Psoas muscle (tissue), 8 donors: ENCODE measurements around the gene CCSAP. TPM values are rescaled to one million over a fixed set of nuclear protein-coding genes. Genes with fewer than 3 reads are reported as not detected.

Source experiments
- ATAC-seq, 4 donors: fragments of 200-7000 bp; cut with Tn5 transposase; one replicate each; pipeline ENCODE4 v1.9.1; 2020; ENCODE audit warnings: moderate library complexity in 3 of 4, mild to moderate bottlenecking in 2 of 4
- DNase-seq, 2 donors: peaks; one replicate each; pipeline ENCODE4 v3.0.0-alpha.2; 2020
- H3K27ac ChIP-seq: fragments of 200-600 bp; one replicate; pipeline ENCODE4 v1.8.0; 2022
- H3K27me3 ChIP-seq, 3 donors: fragments of 200-600 bp in 1 of 3; one replicate each; pipeline versions ENCODE4 v1.6.1 to v1.8.0; 2013 to 2022; ENCODE audit warnings: low read length in 2 of 3, mild to moderate bottlenecking in 2 of 3, moderate library complexity in 1 of 3; ENCODE audit not compliant: insufficient read depth in 3 of 3
- H3K36me3 ChIP-seq, 2 donors: fragments of 200-600 bp in 1 of 2; one replicate each; pipeline versions ENCODE4 v1.6.1 to v1.8.0; 2013 to 2022; ENCODE audit warnings: low read depth in 1 of 2, mild to moderate bottlenecking in 1 of 2, moderate library complexity in 1 of 2; ENCODE audit not compliant: insufficient read depth in 1 of 2
- H3K4me1 ChIP-seq: fragments of 200-600 bp; one replicate; pipeline ENCODE4 v1.8.0; 2022
- H3K4me3 ChIP-seq: fragments of 200-600 bp; one replicate; pipeline ENCODE4 v1.8.0; 2022; ENCODE audit warnings: mild to moderate bottlenecking
- H3K9me3 ChIP-seq: fragments of 200-600 bp; one replicate; pipeline ENCODE4 v1.8.0; 2022
- CTCF ChIP-seq: fragments of 200-600 bp; IDR thresholded peaks from one replicate; pipeline ENCODE4 v1.8.0; 2022; ENCODE audit warnings: antibody characterized with exemption
- WGBS, 3 donors: extraction: QIAGEN DNeasy Blood & Tissue Kit; methylation state at CpG; one replicate each; pipeline versions ENCODE4 v1.1.6 to v1.1.7; 2013; 5-methylcytosine and 5-hydroxymethylcytosine counted together
- intact Hi-C, 2 donors: fragments of 100-400 bp; cut with DNase I; formaldehyde crosslinking; loops; one replicate each; pipeline versions ENCODE4 v1.11.0 to v1.14.2; 2022
- long read RNA-seq, 2 donors: library from polyadenylated mRNA; unstranded; transcript quantifications; one replicate each; pipeline ENCODE4 v2.0.0, GENCODE V29; 2021
- polyA plus RNA-seq, 3 donors: library from polyadenylated mRNA; stranded (reverse); fragments of 200-250 nt; gene quantifications; one replicate each; pipeline ENCODE4 v1.2.3, GENCODE V29; 2013
- total RNA-seq, 4 donors: library from RNA; stranded (reverse); fragmentation: NEBNext Ultra II Directional in 2 of 4; extraction: Animal tissue kit (Norgen Biotek cat#: 25700) in 2 of 4; gene quantifications; one replicate each; pipeline versions ENCODE4 v1.2.1 to v1.2.4, GENCODE V29; 2021 to 2023
- donor health status: healthy with polysubstance abuse.
- donor health status: DM: no; HTN: no; CAD: no; lungs with moderate emphysema.
- donor health status: Bipolar disorder and iron deficiency.
- donor health status: healthy.
- donor health status: DM: yes; HTN: yes; CAD: no.
- donor health status: DM: no; HTN: no; CAD: no.
- donor health status: DM: no; HTN: no; CAD: no.
- donor health status: DM: yes; HTN: yes; CAD: no.

CCSAP gene, protein sequence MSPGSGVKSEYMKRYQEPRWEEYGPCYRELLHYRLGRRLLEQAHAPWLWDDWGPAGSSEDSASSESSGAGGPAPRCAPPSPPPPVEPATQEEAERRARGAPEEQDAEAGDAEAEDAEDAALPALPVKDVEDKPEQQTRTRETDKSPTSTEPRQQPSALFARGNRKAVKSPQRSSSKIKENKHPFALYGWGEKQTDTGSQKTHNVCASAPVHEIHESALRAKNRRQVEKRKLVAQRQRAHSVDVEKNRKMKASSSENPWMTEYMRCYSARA
- total RNA-seq: 1 to 10 TPM in 3 of 4 donors, under 1 TPM in 1; 0.85 to 2.2 (median 1.6) TPM
- 1 to 10 TPM in 1 of 3 donors, under 1 TPM in 2; 0.53 to 1.2 (median 0.70) TPM for polyA plus RNA-seq
- long read RNA-seq, donor 1, full-length matches to known transcripts: 6 of 7 reads
- long read RNA-seq, donor 1, partial matches to known transcripts: 0 of 7 reads
- long read RNA-seq, donor 1, other reads (novel, unspliced or antisense): 1 of 7 reads
- long read RNA-seq, donor 2, full-length matches to known transcripts: 1 of 1 reads
- long read RNA-seq, donor 2, partial matches to known transcripts: 0 of 1 reads
- long read RNA-seq, donor 2, other reads (novel, unspliced or antisense): 0 of 1 reads

DNA sequence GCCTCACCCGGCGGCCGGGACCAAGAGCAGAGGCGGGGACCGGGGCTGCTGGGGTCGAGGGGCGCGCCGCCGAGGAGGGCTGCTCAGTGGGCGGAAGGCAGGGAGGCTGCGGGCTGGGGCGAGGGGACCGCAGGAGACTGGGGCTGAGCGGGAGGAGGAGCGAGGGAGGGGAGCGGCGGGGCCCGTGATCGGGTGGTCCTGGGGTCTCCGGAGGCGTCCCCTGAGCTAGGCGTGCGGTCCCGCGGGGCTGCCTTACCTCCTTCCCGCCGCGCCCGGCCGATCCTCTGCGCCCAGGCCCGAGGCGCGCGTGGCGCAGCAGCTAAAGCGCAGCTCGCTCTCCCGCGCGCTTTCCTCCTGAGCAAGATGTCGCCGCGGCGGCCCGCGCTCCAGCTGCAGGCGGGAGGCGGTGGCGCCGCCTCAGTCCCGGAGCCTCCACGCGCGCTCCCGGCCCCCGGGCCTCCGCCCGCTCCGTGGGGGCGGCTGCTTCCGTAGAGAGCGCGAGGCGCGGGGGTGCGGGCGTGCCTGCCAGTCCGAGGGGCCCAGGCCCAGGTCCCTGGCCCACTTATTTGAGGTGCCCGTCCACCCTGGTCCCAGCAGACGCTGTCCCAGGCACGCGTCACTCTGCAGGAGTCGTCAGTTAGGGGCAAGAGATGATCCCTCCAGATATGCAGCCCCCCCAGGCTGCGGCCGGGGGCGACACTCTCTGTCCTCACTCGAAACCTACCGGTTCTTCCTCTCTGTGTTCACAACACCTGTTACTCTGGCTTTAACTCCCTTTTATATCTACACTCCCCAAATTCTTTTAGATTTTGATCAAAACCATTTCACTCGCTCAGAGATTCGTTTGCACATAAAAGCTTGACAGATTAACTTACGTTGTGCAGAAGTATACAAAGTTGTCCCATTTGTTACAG is at the start of gene CCSAP:
CCSAP (minus strand) TSS at position 392 of the 914 bp plus-strand sequence. CDS start 582 bp downstream, outside the sequence.
- WGBS, 3 donors: 1 to 2% (median 1%) methylated on average over 48 to 83 of the region's 83 CpGs

DNA sequence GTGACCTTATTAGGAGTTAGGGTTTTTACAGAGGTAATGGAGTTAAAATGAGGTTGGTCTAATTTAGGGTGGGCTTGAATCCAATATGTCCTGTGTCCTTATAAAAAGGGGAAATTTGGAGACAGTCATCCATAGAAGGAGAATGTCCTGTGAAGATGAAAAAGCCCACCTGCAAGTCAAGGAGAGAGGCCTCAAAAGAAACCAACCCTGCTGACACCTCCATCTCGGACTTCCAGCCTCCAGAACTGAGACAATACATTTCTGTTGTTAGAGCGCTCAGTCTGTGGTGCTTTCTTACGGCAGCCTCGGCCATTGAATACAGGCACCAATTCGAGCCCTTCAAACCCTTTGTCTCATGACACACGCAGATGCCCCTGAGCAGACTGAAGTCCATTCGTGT is 47.3 kb upstream of the CCSAP start:
- no peak overlapping the region for H3K4me3 ChIP-seq
- no peaks in the 10 kb centered on the region for H3K4me1 ChIP-seq
- H3K27me3 ChIP-seq: no peaks in the 10 kb centered on the region
- intact Hi-C loops: no loop called here
- no peaks in the 10 kb centered on the region for H3K9me3 ChIP-seq
- no peak overlapping the region for H3K27ac ChIP-seq
- DNase-seq (no peak), ATAC-seq (no peak)
- no peak for TF ChIP-seq CTCF
- 90 to 93% (median 90%) methylated on average over 7 of the region's 7 CpGs for WGBS, 3 donors
- H3K36me3 ChIP-seq: no peaks in the 10 kb centered on the region

More for the DNA sequence above, at the start of gene CCSAP:
- H3K4me1 ChIP-seq: peaks cover 9% of the 10 kb centered on the region
- H3K4me3 ChIP-seq: peak within 1 kb of the TSS; percentile 90
- intact Hi-C loops: loop anchor here in 1 of 2 donors (10.0 kb wide), 1 partner anchor 112 kb away; no protein-coding TSS in a partner anchor
- peak within 1 kb of the TSS; percentile 87 for H3K27ac ChIP-seq
- no peaks in the 10 kb centered on the region for H3K27me3 ChIP-seq
- H3K36me3 ChIP-seq: no peaks in the 10 kb centered on the region
- peak; percentile 54 to 70 for DNase-seq
- ATAC-seq: peak; percentile 58 to 81 (median 68)
- TF ChIP-seq CTCF: no peak
- no peaks in the 10 kb centered on the region for H3K9me3 ChIP-seq

DNA sequence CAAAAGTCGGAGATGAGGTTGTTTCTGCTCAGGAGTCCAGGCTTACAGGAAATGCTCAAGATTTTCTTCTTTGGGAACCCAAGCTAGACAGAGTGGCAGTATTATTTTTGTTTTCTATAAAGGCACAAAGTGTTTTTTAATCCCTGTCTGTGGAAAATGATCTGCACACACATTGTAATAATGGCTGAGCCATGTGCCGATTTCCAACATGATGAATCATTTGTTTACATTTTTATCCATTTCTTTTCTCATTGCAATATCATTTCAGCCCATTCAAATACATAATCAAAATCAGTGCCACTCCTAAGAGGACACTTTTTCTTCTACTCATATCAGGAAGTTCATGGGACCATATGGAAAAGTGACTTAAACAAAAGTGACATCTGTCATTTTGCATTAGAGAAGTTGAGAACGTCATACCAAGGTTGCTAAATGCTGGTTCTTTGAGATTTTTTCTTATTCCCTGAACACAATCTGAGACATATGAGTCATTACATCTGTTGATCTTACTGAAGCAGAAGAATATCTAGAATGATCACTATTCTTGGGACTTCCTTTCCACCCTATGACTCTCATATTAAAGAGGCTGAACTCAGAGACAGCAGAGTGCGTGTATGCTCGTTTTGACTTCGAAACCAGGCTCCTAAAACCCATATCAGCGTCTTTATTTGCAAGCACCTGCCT is 46.2 kb upstream of the CCSAP start:
- Histone ChIP-seq H3K27me3 (no peaks in the 10 kb centered on the region), H3K4me3 (no peak overlapping the region), H3K27ac (no peak overlapping the region), H3K4me1 (no peaks in the 10 kb centered on the region), H3K9me3 (no peaks in the 10 kb centered on the region), H3K36me3 (no peaks in the 10 kb centered on the region)
- DNase-seq: no peak
- 76 to 80% (median 76%) methylated on average over 7 of the region's 7 CpGs for WGBS, 3 donors
- no peak for ATAC-seq
- intact Hi-C loops: no loop called here
- no peak for TF ChIP-seq CTCF

DNA sequence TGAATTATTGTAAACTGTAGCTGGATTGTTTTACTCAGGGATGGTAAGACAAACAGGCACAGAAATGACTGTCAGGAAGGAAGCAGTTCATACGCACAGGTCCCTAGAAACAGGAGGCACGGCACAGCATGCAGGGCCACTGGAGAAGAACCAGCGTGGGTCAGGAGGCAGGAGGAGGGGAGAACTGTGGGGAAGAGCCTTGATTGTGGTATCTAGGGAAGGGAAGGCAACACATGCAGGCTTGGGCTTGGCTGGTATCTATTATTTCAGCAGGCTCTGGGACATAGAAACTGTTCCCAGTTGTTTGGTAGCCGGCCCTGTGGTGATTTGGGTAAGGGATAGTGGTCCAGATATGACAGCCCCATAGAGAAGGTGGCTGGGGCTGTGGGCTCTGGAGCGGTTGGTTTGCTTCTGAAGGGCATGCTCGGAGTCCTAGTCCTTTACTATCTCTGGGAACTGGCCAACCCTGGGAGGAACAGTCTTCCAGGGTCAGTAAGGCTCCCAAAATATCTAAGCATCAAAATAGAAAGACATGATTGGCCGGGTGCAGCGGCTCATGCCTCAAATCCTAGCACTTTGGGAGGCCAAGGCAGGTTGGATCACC is 43.1 kb upstream of the CCSAP start:
- no peaks in the 10 kb centered on the region for H3K27me3 ChIP-seq
- no peak overlapping the region for H3K27ac ChIP-seq
- H3K4me1 ChIP-seq: peaks cover 8% of the 10 kb centered on the region
- ATAC-seq (peak in 3 of 4 donors; percentile 59 to 65 (median 64)), DNase-seq (no peak)
- H3K36me3 ChIP-seq: no peaks in the 10 kb centered on the region
- H3K9me3 ChIP-seq: no peaks in the 10 kb centered on the region
- 30 to 48% (median 36%) methylated on average over 8 of the region's 8 CpGs for WGBS, 3 donors
- intact Hi-C loops: no loop called here
- TF ChIP-seq CTCF: no peak
- H3K4me3 ChIP-seq: no peak overlapping the region
